Duodenal mucosa (tissue), 2 donors: ENCODE results near the gene PERCC1.

Experiments used
- H3K27ac ChIP-seq: one replicate; pipeline ENCODE4 v1.7.0; 2013; ENCODE audit warnings: low read depth, low read length
- H3K27me3 ChIP-seq, 2 donors: one replicate each; pipeline ENCODE4 v1.7.0; 2013; ENCODE audit warnings: low read length in 2 of 2, control low read depth in 1 of 2; ENCODE audit not compliant: insufficient read depth in 2 of 2, control insufficient read depth in 1 of 2
- H3K36me3 ChIP-seq, 2 donors: one replicate each; pipeline ENCODE4 v1.7.0; 2013; ENCODE audit warnings: low read length in 2 of 2, control low read depth in 1 of 2; ENCODE audit not compliant: insufficient read depth in 2 of 2, control insufficient read depth in 1 of 2
- H3K4me1 ChIP-seq, 2 donors: one replicate each; pipeline ENCODE4 v1.7.0; 2013; ENCODE audit warnings: low read length in 2 of 2, control low read depth in 1 of 2; ENCODE audit not compliant: insufficient read depth in 2 of 2, control insufficient read depth in 1 of 2
- H3K4me3 ChIP-seq, 2 donors: one replicate each; pipeline ENCODE4 v1.7.0; 2013; ENCODE audit warnings: low read length in 2 of 2, low read depth in 1 of 2
- H3K9ac ChIP-seq, 2 donors: one replicate each; pipeline ENCODE4 v1.7.0; 2013; ENCODE audit warnings: low read length in 2 of 2, low read depth in 1 of 2
- H3K9me3 ChIP-seq, 2 donors: one replicate each; pipeline ENCODE4 v1.7.0; 2013; ENCODE audit warnings: low read length in 2 of 2, control low read depth in 1 of 2; ENCODE audit not compliant: control insufficient read depth in 1 of 2

The PERCC1 gene

DNA sequence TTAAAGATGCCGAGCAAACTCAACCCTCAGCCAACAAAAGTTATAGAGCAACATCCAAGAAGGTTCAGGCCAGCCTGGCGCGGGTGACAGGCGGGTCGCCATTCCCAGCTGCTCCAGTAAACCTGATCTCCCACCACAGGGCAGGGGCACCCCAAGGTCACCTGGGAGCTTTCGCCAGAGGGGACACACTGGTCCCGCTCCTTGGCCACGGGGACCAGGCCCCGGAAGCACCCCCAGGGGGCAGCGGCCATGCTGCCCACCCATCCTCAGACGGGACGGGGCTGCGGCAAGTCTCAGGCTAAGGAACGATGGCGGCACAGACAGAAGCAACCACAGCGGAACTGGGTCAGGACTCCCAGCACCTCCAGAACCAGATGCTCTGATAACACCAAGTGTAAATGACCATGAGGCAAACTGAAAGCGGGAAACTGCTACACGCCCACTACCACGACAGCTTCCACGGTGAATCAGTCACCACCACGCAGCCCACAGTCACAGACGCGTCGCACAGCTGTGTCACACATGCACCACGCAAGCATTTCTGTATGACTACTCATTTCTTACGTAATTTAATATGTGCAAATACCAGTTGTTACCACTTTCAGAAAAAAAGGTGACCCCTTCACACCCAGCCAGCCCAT lies 27.6 kb downstream of the PERCC1 start:
- H3K27me3 ChIP-seq, result no peaks in the 10 kb centered on the region
- H3K9ac ChIP-seq, result no peak overlapping the region
- H3K4me1 ChIP-seq, result no peaks in the 10 kb centered on the region
- peaks cover 17 to 45% of the 10 kb centered on the region in 2 donors for H3K36me3 ChIP-seq
- H3K9me3 ChIP-seq, result no peaks in the 10 kb centered on the region
- H3K27ac ChIP-seq, result no peak overlapping the region
- no peak overlapping the region for H3K4me3 ChIP-seq

DNA sequence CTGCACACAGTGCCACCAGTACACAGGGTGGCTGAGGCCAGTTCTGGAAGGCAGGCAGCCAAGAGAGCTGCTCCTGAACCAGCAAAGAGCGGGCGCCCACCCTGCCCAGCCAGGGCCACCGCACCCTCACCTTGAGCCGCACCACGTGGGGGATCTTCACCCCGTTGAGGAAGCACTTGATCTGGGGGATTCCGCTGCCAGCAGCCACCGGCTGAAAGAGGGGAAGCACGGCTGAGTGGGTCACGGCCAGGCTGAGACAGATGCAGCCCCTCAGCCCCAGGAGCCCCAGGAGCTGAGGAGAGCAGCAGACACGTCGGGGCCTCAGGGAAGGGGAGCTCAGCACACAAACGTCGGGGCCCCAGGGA lies 28.1 kb downstream of the PERCC1 start:
- no peaks in the 10 kb centered on the region for H3K27me3 ChIP-seq
- no peak overlapping the region for H3K4me3 ChIP-seq
- H3K9ac ChIP-seq, result no peak overlapping the region
- no peaks in the 10 kb centered on the region for H3K4me1 ChIP-seq
- no peak overlapping the region for H3K27ac ChIP-seq
- no peaks in the 10 kb centered on the region for H3K9me3 ChIP-seq
- peaks cover 14 to 40% of the 10 kb centered on the region in 2 donors for H3K36me3 ChIP-seq

DNA sequence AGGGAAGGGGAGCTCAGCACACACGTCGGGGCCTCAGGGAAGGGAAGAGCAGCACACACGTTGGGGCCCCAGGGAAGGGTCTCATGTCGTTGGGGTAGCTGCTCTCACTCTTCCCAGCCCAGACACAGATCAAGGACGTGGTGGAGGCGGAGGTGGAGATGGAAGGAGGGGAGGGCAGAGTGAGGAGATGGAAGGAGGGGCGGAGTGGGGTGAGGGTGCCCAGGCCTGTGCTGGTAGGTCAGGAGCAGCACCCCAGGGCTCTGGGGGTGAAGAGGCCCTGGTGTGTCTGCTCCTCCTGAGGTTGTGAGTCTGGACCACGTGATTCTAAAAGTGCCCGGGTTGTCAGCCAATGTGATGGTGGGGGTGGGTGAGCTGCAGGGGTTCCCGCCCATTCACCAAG lies 29.1 kb downstream of the PERCC1 start:
- Histone ChIP-seq H3K4me3 (no peak overlapping the region), H3K4me1 (no peaks in the 10 kb centered on the region), H3K27me3 (no peaks in the 10 kb centered on the region), H3K9me3 (no peaks in the 10 kb centered on the region), H3K9ac (no peak overlapping the region), H3K36me3 (peaks cover 12 to 38% of the 10 kb centered on the region in 2 donors), H3K27ac (no peak overlapping the region)

DNA sequence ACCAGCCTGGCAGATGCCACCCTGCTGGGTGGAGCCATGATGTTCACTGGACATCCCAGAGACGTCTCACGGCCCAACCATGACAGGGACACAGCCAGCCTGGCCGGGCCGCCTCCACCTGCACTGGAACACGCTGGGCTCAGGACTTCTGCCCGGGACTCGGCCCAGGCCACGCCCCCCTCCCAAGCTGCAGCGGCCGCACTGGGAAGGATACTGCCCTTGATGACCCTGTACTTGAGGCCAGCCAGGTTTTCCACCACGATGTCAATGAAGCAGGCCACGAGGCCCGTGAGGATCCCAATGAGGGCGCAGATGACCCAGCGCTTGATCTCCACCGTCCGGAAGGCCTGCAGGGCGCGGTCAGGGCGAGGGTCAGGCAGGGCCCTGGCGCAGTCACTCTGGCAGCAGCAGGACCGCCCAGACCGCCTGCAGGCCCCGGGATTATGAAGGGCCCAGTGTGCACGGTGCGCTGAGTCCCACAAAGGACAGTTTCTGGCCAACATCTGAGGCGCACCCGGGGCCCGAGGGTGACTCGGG lies 29.8 kb downstream of the PERCC1 start:
- no peak overlapping the region for H3K9ac ChIP-seq
- no peak overlapping the region for H3K4me3 ChIP-seq
- H3K36me3 ChIP-seq, result peaks cover 12 to 34% of the 10 kb centered on the region in 2 donors
- H3K9me3 ChIP-seq, result no peaks in the 10 kb centered on the region
- no peaks in the 10 kb centered on the region for H3K27me3 ChIP-seq
- no peaks in the 10 kb centered on the region for H3K4me1 ChIP-seq
- no peak overlapping the region for H3K27ac ChIP-seq

DNA sequence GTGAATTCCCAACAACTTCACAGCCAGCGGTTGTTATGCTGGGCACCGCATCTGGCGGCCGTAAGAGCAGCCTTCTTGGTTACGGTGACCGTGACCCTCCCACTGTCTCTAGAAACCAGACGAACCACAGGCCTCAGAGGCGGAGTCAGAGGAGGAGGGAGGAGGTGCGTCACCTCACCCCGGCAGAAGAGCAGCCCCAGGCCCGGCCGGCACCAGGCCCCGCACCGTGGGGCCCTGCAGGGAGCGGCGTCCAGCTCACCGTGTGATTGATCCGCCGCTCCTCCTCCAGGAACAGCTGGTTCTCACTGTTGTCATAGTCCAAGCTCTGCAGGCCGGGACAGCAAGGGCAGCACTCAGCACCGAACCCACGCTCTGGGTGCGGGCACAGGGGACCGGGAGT lies 30.3 kb downstream of the PERCC1 start:
- peaks cover 12 to 29% of the 10 kb centered on the region in 2 donors for H3K36me3 ChIP-seq
- H3K4me1 ChIP-seq, result no peaks in the 10 kb centered on the region
- no peaks in the 10 kb centered on the region for H3K9me3 ChIP-seq
- no peak overlapping the region for H3K9ac ChIP-seq
- H3K4me3 ChIP-seq, result no peak overlapping the region
- H3K27me3 ChIP-seq, result no peaks in the 10 kb centered on the region
- H3K27ac ChIP-seq, result no peak overlapping the region

DNA sequence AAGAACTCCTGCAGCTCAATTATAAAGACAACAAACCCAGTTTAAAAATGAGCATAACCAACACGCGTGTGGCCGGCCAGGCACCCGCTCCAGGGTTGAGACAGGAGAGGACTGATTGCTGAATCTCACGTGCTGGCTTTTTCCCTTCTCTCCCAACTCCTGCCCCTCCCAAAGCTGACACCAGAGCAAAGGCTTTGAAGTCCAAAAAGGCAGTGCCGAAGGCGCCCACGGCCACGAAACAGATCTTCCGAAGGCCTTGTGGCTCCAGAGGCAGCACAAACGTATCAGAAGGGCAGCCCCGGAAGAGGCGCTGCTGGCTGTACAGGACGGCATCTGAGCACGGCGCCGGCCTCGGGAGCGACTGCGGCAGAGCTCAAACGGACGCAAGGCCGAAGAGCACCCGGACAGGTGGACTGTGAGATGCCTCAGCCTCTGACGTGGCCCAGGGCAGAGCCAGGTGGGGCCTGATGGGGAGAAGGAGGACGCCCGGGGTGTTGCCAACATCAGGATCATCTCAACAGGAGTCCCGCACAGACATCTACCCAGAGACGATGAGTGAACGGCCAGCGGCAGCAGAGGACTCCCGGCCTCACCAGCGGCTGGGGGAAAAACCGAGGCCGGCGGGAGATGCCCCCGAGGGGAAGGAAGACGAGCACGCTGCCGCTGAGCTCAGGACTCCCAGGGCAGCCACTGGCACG lies 33.5 kb downstream of the PERCC1 start:
- H3K36me3 ChIP-seq, result peaks cover 4 to 19% of the 10 kb centered on the region in 2 donors
- no peak overlapping the region for H3K9ac ChIP-seq
- H3K27me3 ChIP-seq, result no peaks in the 10 kb centered on the region
- no peak overlapping the region for H3K27ac ChIP-seq
- no peak overlapping the region for H3K4me3 ChIP-seq
- no peaks in the 10 kb centered on the region for H3K4me1 ChIP-seq
- H3K9me3 ChIP-seq, result no peaks in the 10 kb centered on the region

DNA sequence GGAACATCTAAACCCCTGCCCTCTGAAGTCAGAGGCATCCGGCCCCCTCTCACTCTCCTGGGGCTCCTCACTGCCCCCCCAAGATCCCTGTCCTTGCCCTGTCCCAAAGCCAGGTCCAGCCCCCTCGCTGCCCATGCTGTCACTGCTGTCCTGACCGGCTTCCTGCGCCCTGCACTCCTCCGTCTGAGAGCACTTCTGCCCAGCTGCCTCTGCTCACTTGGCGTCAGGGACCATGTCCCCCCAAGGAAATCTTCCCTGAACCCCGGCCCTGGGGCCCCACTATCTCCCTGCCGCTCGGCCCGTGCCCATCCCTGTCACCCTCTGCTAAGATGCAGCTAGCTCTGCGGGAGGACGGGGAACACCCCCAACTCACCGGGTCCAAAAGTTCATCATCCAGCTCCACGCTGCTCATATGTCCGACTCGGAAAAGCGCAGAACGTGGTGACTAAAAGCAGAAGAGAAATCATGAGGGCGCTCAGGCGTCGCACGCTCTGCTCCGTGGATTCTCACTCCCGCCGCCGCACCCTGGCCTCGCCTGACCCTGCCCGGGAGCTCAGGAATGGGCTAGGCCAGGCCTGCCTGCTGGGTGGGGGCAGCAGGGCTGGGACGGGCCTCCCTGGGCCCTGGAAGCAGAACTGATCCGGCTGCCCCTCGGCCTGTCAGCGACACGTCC lies 34.2 kb downstream of the PERCC1 start:
- Histone ChIP-seq H3K9me3 (no peaks in the 10 kb centered on the region), H3K4me3 (no peak overlapping the region), H3K27me3 (no peaks in the 10 kb centered on the region), H3K9ac (no peak overlapping the region), H3K27ac (no peak overlapping the region), H3K4me1 (no peaks in the 10 kb centered on the region), H3K36me3 (peaks cover 4 to 18% of the 10 kb centered on the region in 2 donors)

DNA sequence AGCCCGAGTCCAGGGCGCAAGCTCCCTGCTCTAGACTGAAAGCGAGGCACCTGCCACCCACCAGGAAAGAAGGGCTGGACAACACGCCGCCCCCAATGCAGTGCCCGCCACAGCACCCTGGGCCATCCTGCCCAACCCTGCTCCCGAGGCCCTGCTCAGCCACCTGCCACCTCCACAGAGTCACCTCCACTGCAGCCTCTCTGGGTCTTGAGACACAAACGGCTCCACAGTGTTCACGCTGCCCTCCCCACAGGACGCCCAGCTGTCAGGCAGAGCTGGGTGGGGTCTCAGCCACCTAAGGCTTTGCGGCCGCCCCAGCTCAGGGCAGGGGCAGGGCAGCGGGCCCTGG lies 34.7 kb downstream of the PERCC1 start:
- Histone ChIP-seq H3K27me3 (no peaks in the 10 kb centered on the region), H3K4me3 (no peak overlapping the region), H3K9me3 (no peaks in the 10 kb centered on the region), H3K27ac (no peak overlapping the region), H3K9ac (no peak overlapping the region), H3K4me1 (peaks cover 0 to 3% of the 10 kb centered on the region in 2 donors), H3K36me3 (peaks cover 4 to 13% of the 10 kb centered on the region in 2 donors)

DNA sequence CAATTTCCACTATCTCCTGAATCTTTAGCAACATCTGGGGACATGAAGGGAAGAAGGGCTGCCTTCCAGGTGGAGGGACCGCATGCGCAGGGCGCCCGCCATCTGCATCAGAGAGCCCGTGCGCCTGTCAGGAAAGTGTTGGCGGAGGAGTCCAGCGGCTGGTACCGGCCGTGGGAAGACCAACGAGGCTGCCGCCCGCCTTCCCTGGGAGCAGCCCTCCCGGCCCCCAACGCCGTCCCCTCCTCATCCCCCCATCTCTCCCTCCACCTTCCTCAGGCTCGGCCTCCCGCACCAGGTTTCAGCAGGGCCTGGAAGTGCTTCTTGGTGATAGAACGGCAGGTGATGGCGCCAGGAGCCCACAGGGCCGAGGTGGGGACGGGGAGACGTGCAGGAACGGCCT lies 35.2 kb downstream of the PERCC1 start:
- no peak overlapping the region for H3K4me3 ChIP-seq
- peaks cover 0 to 7% of the 10 kb centered on the region in 2 donors for H3K4me1 ChIP-seq
- H3K9ac ChIP-seq, result no peak overlapping the region
- H3K27ac ChIP-seq, result no peak overlapping the region
- no peaks in the 10 kb centered on the region for H3K27me3 ChIP-seq
- H3K36me3 ChIP-seq, result peaks cover 3 to 7% of the 10 kb centered on the region in 2 donors
- H3K9me3 ChIP-seq, result no peaks in the 10 kb centered on the region

DNA sequence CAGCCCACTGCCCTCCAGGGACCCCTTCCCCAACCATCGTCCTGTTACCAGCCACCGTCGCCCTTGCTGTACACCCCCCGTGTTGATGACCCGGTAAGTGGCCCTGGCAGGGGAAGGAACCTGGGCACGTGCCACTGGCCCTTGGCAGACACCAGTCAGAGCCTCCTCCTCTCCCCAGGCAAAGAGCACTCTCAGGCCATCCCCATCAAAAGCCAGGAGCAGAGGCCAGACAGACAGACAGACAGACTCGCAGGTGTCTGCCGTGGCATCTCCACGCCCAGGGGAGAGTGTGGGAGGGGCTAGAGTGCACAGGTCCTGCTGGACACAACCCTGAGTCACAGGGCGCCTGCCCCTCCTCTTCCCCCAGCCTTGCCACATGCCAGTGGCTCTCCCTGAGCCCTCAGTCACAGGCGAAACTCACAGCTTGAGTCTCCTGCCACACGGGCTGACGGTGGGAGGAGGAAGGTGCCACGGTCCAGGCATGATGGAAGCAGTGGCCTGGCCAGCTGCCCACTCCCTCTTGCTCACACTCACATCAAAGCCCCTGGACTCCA lies 36.2 kb downstream of the PERCC1 start:
- Histone ChIP-seq H3K36me3 (peaks cover 0 to 5% of the 10 kb centered on the region in 2 donors), H3K27ac (no peak overlapping the region), H3K4me3 (no peak overlapping the region), H3K9ac (no peak overlapping the region), H3K27me3 (no peaks in the 10 kb centered on the region), H3K9me3 (no peaks in the 10 kb centered on the region), H3K4me1 (peaks cover 0 to 14% of the 10 kb centered on the region in 2 donors)
